Measurements from ENCODE around the gene COMMD10. TPM values are rescaled to one million over a fixed set of nuclear protein-coding genes. Genes with fewer than 3 reads are reported as not detected.

Gene COMMD10
- total RNA-seq = 10 to 100 TPM; 22.0 to 22.1 TPM

DNA sequence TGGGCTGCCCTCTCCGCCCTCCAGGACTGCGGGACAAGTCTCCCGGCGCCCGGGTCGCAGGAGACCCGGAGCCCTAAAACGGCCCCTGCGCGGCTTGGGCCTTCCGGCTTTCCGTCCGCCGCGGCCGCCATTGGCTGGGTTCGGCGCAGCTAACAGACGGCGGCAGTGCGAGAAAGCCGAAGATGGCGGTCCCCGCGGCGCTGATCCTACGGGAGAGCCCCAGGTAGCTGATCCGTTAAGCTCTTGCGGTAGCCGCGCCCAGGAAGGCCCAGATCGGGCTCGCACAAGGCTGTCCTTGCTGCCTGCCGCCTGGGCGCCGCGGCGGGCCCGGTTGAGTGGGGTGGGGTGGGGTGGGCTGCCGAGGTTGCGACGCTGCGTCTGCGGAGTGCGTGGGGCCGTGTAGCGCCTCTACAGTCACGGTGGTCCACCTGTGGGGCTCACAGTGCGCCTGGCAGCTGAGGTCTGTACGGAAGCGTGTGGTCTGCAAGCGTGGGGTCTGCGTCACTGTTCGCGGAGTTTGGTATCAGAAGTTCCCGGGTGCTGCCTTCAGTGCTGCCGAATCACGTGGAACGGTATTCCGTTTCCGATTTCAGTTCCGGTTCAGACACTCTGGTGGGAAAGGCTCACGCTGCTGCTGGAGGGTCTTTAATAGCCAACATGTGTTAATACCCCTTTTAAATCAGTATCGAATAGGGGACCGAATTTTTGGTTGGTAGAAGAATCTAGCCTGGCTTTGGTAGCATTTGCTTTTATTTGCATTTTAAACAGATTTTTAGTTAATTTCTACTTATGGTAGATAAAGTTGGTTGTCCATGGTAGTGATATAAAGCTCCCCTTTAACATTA is at the start of gene COMMD10:
Gene COMMD10 (plus strand): TSS at position 155 of the 845 bp plus-strand sequence.
- H3K9me3 Mint-ChIP-seq = no peaks in the 10 kb centered on the region
- H3K4me1 Mint-ChIP-seq = peaks cover 29% of the 10 kb centered on the region
- POLR2A ChIA-PET = interaction anchor here (0.6 to 1.9 kb wide), 6 partner anchors 8 to 462 kb away, joined by 3 to 8 read pairs (median 3); partner anchors contain the start of genes AP3S1, ATG12 and TMED7
- peak; percentile 86 for DNase-seq
- peak within 1 kb of the TSS; percentile 90 for H3K27ac Mint-ChIP-seq
- H3K4me3 Mint-ChIP-seq = peak within 1 kb of the TSS; percentile 90
- H3K36me3 Mint-ChIP-seq = peaks cover 26% of the 10 kb centered on the region
- no peaks in the 10 kb centered on the region for H3K27me3 Mint-ChIP-seq
- ATAC-seq (ENCODE audit: low read depth) = peak; percentile 92

DNA sequence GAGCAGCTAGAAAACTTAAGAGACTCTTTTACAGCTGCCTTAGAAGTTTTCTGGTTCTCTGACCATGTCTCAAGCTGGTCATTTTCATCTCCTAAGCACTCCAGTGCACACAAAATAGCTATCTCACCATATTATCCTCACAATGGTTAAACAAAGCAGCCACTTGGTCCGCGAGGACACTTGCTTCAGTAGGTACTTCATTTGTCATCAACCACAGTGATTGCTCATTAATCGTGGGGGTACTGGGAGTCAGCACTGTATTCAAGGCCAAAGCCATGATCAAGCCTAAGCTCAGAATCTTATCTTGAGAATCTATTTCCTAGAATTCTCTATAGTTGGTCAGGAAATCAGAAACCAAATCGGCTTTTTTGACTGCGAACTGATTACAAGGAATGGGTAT is 49.7 kb upstream of the COMMD10 start:
- Mint-ChIP-seq H3K36me3 (no peaks in the 10 kb centered on the region), H3K4me1 (peaks cover 13% of the 10 kb centered on the region), H3K27me3 (peaks cover 13% of the 10 kb centered on the region), H3K27ac (no peak overlapping the region), H3K9me3 (no peaks in the 10 kb centered on the region), H3K4me3 (no peak overlapping the region)
- POLR2A ChIA-PET = no interaction called here
- DNase-seq (no peak), ATAC-seq (ENCODE audit: low read depth) (no peak)

DNA sequence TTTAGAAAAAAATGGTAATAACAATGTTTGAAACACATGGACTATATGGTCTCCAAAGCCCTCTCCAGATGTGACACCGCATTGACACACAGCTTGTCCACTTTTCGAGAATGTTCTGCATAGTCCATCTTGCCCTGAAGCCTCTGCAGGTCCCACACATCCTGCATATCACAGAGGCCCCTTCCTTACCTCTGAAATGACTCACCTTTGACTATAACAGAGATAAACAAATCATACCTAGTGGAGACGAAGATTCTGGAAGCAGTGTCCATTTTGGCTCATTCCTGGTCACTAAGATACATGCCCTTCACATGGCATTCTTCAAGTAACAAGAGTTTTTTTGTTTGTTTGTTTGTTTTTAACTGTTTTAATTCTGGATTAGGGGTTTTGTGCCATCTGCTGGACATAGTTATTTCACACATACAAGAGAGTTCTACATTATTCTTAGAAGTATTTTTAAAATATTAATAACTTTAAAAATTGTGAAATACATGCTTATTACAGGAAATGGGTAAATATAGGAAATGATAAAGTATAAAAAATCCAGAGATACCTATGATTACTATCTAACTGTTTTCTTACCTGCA is 47.5 kb upstream of the COMMD10 start:
- H3K36me3 Mint-ChIP-seq = no peaks in the 10 kb centered on the region
- H3K4me3 Mint-ChIP-seq = no peak overlapping the region
- peaks cover 9% of the 10 kb centered on the region for H3K4me1 Mint-ChIP-seq
- H3K27me3 Mint-ChIP-seq = peaks cover 15% of the 10 kb centered on the region
- H3K27ac Mint-ChIP-seq = no peak overlapping the region
- no peaks in the 10 kb centered on the region for H3K9me3 Mint-ChIP-seq
- DNase-seq = no peak
- POLR2A ChIA-PET = no interaction called here
- ATAC-seq (ENCODE audit: low read depth) = no peak

DNA sequence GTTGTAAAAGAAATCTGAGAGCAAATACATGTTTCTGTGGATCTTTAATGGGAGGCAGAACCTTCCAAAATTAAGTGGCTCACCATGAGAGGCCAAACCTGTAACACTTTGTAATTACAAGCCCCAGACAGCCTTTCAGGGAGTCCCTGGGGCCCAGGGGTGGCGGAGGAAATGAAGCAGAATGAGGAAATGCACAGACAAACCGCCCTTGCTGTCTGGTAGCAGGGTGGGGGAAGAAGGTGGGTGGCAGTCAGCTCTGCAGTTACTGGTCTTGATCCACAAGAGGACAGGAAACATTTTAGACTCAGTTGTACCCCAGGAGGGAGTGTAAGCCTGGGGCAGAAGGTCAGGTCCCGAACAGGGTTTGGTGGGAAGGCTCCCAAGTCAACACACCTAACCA is 46.0 kb upstream of the COMMD10 start:
- no peak overlapping the region for H3K4me3 Mint-ChIP-seq
- ATAC-seq (ENCODE audit: low read depth) = peak; percentile 22
- no peaks in the 10 kb centered on the region for H3K36me3 Mint-ChIP-seq
- H3K27ac Mint-ChIP-seq = no peak overlapping the region
- H3K9me3 Mint-ChIP-seq = no peaks in the 10 kb centered on the region
- DNase-seq = no peak
- POLR2A ChIA-PET = no interaction called here
- peaks cover 18% of the 10 kb centered on the region for H3K27me3 Mint-ChIP-seq
- peaks cover 9% of the 10 kb centered on the region for H3K4me1 Mint-ChIP-seq

GRCh38 chr5:116042375-116042774 is 42.5 kb upstream of the COMMD10 start:
- H3K36me3 Mint-ChIP-seq = no peaks in the 10 kb centered on the region
- no peak overlapping the region for H3K27ac Mint-ChIP-seq
- POLR2A ChIA-PET = no interaction called here
- peaks cover 20% of the 10 kb centered on the region for H3K27me3 Mint-ChIP-seq
- no peak overlapping the region for H3K4me3 Mint-ChIP-seq
- H3K4me1 Mint-ChIP-seq = peaks cover 7% of the 10 kb centered on the region
- H3K9me3 Mint-ChIP-seq = no peaks in the 10 kb centered on the region
- ATAC-seq (ENCODE audit: low read depth) (no peak), DNase-seq (no peak)

DNA sequence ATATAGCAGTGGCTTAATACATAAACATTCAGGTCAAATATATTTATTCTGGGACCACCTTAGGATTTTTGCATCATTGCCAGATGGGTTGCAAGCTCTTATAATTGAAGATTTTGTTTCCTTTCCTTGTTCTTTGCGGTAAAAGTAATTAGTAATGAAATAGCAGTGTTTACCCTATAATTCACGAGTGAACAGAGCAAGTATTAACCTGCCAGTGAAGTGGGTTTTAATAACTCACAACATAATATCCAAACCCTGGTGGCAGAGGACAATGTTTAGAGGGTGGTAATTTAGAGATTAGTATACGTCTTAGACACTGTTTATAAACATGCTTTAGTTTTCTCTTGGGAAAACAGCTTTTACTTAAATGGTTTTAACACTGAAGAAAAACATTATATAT is 40.8 kb upstream of the COMMD10 start:
- no peaks in the 10 kb centered on the region for H3K9me3 Mint-ChIP-seq
- POLR2A ChIA-PET = no interaction called here
- no peak for DNase-seq
- H3K4me3 Mint-ChIP-seq = no peak overlapping the region
- H3K36me3 Mint-ChIP-seq = no peaks in the 10 kb centered on the region
- H3K27ac Mint-ChIP-seq = no peak overlapping the region
- H3K4me1 Mint-ChIP-seq = peaks cover 2% of the 10 kb centered on the region
- H3K27me3 Mint-ChIP-seq = peaks cover 25% of the 10 kb centered on the region
- ATAC-seq (ENCODE audit: low read depth) = no peak

DNA sequence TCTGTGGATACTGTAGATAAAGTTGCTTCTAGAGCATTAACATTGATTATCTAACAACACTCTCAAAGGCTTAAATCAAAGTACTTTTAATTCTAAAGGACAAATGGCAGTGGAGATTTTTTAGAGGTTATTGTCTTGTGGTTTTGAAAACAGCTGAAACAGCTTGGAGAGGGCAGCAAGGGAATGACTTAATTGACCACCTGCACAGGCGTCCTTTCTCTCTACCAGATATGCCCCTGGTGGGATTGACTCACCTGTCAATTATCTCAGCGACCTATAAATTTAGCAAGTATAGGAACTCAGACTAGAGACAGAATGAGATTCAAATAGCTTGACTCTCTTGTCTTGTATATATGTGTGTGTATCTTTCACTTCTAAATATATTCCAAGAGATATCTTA is 39.0 kb upstream of the COMMD10 start:
- Mint-ChIP-seq H3K4me3 (no peak overlapping the region), H3K36me3 (no peaks in the 10 kb centered on the region), H3K4me1 (no peaks in the 10 kb centered on the region), H3K27me3 (peaks cover 17% of the 10 kb centered on the region), H3K9me3 (no peaks in the 10 kb centered on the region), H3K27ac (no peak overlapping the region)
- no peak for ATAC-seq (ENCODE audit: low read depth)
- no peak for DNase-seq
- POLR2A ChIA-PET = no interaction called here

GRCh38 chr5:116046261-116046660 is 38.6 kb upstream of the COMMD10 start:
- no peaks in the 10 kb centered on the region for H3K4me1 Mint-ChIP-seq
- POLR2A ChIA-PET = no interaction called here
- H3K4me3 Mint-ChIP-seq = no peak overlapping the region
- ATAC-seq (ENCODE audit: low read depth) (no peak), DNase-seq (no peak)
- no peak overlapping the region for H3K27ac Mint-ChIP-seq
- peaks cover 19% of the 10 kb centered on the region for H3K27me3 Mint-ChIP-seq
- no peaks in the 10 kb centered on the region for H3K36me3 Mint-ChIP-seq
- H3K9me3 Mint-ChIP-seq = no peaks in the 10 kb centered on the region

GRCh38 chr5:116046823-116047222 is 38.0 kb upstream of the COMMD10 start:
- ATAC-seq (ENCODE audit: low read depth) = no peak
- Mint-ChIP-seq H3K27me3 (peaks cover 20% of the 10 kb centered on the region), H3K9me3 (no peaks in the 10 kb centered on the region), H3K4me1 (no peaks in the 10 kb centered on the region), H3K27ac (no peak overlapping the region), H3K4me3 (no peak overlapping the region), H3K36me3 (no peaks in the 10 kb centered on the region)
- POLR2A ChIA-PET = no interaction called here
- no peak for DNase-seq

DNA sequence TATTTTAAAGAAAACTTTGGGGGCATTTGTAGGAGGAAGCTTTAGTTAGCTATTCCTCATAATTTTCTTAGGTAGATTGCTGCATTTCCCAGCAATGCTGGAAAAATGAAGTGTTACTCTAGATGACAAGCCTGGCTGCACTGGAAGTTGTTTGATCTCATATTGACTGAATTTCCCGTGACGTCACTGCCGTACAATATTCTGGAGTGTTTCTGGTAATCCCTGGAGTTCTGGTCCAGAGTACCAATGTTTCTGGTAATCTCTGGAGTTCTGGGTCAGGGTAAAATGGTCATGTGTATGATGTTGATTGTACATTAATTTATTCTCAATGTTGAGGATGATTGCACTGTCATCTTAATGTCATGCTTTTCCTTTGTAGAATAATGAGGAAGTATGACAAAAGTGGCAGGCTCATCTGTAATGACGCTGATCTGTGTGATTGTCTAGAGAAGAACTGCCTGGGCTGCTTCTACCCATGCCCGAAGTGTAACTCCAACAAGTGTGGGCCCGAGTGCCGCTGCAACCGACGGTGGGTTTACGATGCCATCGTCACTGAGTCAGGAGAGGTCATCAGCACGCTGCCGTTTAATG is 26.4 kb upstream of the COMMD10 start:
- Mint-ChIP-seq H3K4me1 (no peaks in the 10 kb centered on the region), H3K9me3 (no peaks in the 10 kb centered on the region), H3K36me3 (no peaks in the 10 kb centered on the region), H3K27me3 (peaks cover 31% of the 10 kb centered on the region), H3K4me3 (no peak overlapping the region), H3K27ac (no peak overlapping the region)
- no peak for ATAC-seq (ENCODE audit: low read depth)
- POLR2A ChIA-PET = no interaction called here
- no peak for DNase-seq

DNA sequence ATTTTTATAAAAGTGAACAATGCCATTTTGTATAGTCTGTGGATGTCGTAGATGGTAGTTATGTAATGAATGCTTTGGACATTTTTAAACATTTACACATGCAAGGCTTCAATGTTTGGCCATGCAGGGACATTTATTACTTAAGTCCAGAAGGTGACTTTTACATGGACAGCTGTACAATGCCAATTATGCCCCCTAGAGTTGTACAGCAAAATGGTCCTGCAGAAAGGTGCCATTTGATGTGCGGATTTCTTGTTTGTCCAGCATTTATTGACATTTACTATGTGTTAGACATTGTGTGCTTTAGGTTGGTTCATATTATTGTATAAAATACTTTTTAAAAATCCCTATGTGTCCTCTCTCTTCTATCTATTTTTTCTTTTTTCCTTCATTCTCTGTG is 22.5 kb upstream of the COMMD10 start:
- ATAC-seq (ENCODE audit: low read depth) (no peak), DNase-seq (no peak)
- Mint-ChIP-seq H3K9me3 (no peaks in the 10 kb centered on the region), H3K36me3 (no peaks in the 10 kb centered on the region), H3K4me3 (no peak overlapping the region), H3K4me1 (peaks cover 2% of the 10 kb centered on the region), H3K27me3 (peaks cover 40% of the 10 kb centered on the region), H3K27ac (no peak overlapping the region)
- POLR2A ChIA-PET = no interaction called here

DNA sequence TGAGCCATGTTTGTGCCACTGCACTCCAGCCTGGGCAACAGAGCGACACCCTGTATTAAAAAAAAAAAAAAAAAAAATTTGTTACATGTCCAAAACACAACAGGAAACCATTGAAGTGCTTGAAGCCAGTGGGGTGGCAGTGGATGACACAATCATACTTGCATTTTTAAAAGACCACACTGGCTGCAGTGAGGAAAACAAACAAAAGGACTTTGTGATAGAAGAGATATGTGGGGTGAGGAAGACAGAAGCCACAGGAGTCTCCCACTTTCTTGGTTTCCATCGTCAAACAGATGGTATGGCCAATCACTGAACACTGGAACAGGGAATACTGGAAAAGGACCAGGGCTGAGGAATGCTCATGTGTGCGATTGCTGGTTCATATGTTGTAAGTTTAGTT is 20.9 kb upstream of the COMMD10 start:
- H3K27ac Mint-ChIP-seq = no peak overlapping the region
- POLR2A ChIA-PET = no interaction called here
- no peak for ATAC-seq (ENCODE audit: low read depth)
- no peak overlapping the region for H3K4me3 Mint-ChIP-seq
- peaks cover 37% of the 10 kb centered on the region for H3K27me3 Mint-ChIP-seq
- no peaks in the 10 kb centered on the region for H3K9me3 Mint-ChIP-seq
- peaks cover 2% of the 10 kb centered on the region for H3K4me1 Mint-ChIP-seq
- H3K36me3 Mint-ChIP-seq = no peaks in the 10 kb centered on the region
- DNase-seq = no peak

DNA sequence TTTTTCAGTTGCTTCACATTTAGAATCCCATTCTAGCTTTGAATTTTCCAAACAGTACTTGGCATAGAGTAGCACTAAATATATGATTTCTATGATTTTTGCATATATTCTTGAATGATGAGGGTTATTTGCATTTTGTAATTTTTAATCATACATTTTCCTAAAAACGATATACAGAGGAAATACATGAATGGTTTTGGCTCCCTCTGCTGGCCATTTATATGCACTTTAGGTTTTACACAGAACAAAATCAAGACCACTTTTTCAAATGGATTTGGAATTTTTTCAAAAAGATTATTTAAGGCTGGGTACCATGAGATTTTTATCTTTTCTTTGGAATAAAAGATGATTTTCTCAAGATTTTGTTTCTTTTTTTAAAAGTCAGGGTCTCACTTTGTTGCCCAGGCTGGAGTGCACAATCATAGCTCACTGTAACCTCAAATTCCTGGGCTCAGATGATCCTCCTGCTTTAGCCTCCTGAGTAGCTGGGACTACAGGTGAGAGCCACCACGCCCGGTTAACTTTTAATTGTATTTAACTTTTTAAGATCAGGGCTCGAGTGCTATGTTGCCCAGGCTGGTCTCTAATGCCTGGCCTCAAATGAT is 16.7 kb upstream of the COMMD10 start:
- H3K4me3 Mint-ChIP-seq = no peak overlapping the region
- POLR2A ChIA-PET = no interaction called here
- H3K4me1 Mint-ChIP-seq = peaks cover 2% of the 10 kb centered on the region
- no peaks in the 10 kb centered on the region for H3K9me3 Mint-ChIP-seq
- no peak for ATAC-seq (ENCODE audit: low read depth)
- no peaks in the 10 kb centered on the region for H3K36me3 Mint-ChIP-seq
- H3K27ac Mint-ChIP-seq = no peak overlapping the region
- peaks cover 34% of the 10 kb centered on the region for H3K27me3 Mint-ChIP-seq
- DNase-seq = no peak

GRCh38 chr5:116071211-116071610 is 13.6 kb upstream of the COMMD10 start:
- no peak overlapping the region for H3K4me3 Mint-ChIP-seq
- H3K4me1 Mint-ChIP-seq = peaks cover 7% of the 10 kb centered on the region
- peaks cover 33% of the 10 kb centered on the region for H3K27me3 Mint-ChIP-seq
- H3K36me3 Mint-ChIP-seq = no peaks in the 10 kb centered on the region
- POLR2A ChIA-PET = no interaction called here
- no peaks in the 10 kb centered on the region for H3K9me3 Mint-ChIP-seq
- no peak for ATAC-seq (ENCODE audit: low read depth)
- DNase-seq = no peak
- H3K27ac Mint-ChIP-seq = no peak overlapping the region
